Nephron progenitor cell (in vitro differentiated cells): ENCODE measurements around the gene ALX3.

Source experiments
- DNase-seq: peaks from one replicate; pipeline ENCODE4 v3.0.0; 2021
- H3K27ac Mint-ChIP-seq: 2 replicates; pipeline ENCODE4 v1.8.0; 2021; ENCODE audit warnings: mild to moderate bottlenecking, moderate library complexity, mixed read lengths
- H3K27me3 Mint-ChIP-seq: 2 replicates; pipeline ENCODE4 v1.8.0; 2021; ENCODE audit warnings: mild to moderate bottlenecking, low read depth, mixed read lengths; ENCODE audit not compliant: poor library complexity
- H3K36me3 Mint-ChIP-seq: 2 replicates; pipeline ENCODE4 v1.8.0; 2021; ENCODE audit warnings: low read depth, mixed read lengths
- H3K4me1 Mint-ChIP-seq: 2 replicates; pipeline ENCODE4 v1.8.0; 2021; ENCODE audit warnings: mixed read lengths
- H3K4me3 Mint-ChIP-seq: 2 replicates; pipeline ENCODE4 v1.8.0; 2021; ENCODE audit warnings: mild to moderate bottlenecking, moderate library complexity, mixed read lengths
- H3K9me3 Mint-ChIP-seq: 2 replicates; pipeline ENCODE4 v1.8.0; 2021; ENCODE audit warnings: mild to moderate bottlenecking, moderate library complexity, mixed read lengths
- TF ChIP-seq, protein P1 (sequence below): fragments of 200-600 bp; sonication (generic); IDR thresholded peaks from 2 replicates; pipeline ENCODE4 v1.5.0; 2021; ENCODE audit warnings: antibody characterized with exemption

ALX3 gene

DNA sequence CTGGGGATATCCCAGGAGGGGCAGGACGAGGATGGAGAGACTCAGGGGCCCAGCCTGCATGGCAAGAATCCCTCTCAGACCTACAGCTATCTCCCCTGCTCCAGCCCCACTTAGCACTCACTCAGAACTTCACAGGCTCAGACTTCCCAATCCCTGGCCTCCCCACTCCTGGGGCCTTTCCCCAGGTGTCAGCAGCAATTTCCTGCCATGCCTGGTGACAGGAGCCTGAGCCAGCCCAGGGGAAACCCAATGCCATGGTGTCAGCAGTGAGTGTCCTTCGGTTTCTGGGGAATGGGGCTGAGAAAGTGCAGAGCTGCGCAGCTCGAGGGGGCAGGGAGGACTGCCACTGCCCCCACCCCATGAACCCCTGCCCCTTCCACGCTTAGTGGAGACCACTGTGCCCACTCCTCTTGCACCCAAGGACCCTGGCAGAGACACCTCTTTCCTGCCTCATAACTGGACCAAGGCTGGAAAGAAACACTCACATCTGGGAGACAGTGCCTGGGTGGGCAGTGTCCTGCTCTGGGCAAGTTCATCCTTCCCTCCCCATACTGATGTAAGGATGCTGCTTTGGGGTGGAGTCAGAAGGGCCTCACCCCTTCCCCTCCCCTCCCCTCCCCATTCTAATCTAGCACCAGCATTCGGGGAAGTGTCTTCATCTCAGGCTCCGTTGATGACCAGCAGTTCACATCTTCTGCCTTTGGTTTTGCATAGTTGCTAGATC, 24.6 kb upstream of the ALX3 start:
- no peaks in the 10 kb centered on the region for H3K36me3 Mint-ChIP-seq
- no peak overlapping the region for H3K27ac Mint-ChIP-seq
- peaks cover 6% of the 10 kb centered on the region for H3K9me3 Mint-ChIP-seq
- no peak overlapping the region for H3K4me3 Mint-ChIP-seq
- no peak for DNase-seq
- H3K27me3 Mint-ChIP-seq: peaks cover 66% of the 10 kb centered on the region
- TF ChIP-seq, protein P1, sequence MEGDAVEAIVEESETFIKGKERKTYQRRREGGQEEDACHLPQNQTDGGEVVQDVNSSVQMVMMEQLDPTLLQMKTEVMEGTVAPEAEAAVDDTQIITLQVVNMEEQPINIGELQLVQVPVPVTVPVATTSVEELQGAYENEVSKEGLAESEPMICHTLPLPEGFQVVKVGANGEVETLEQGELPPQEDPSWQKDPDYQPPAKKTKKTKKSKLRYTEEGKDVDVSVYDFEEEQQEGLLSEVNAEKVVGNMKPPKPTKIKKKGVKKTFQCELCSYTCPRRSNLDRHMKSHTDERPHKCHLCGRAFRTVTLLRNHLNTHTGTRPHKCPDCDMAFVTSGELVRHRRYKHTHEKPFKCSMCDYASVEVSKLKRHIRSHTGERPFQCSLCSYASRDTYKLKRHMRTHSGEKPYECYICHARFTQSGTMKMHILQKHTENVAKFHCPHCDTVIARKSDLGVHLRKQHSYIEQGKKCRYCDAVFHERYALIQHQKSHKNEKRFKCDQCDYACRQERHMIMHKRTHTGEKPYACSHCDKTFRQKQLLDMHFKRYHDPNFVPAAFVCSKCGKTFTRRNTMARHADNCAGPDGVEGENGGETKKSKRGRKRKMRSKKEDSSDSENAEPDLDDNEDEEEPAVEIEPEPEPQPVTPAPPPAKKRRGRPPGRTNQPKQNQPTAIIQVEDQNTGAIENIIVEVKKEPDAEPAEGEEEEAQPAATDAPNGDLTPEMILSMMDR: no peak
- peaks cover 27% of the 10 kb centered on the region for H3K4me1 Mint-ChIP-seq

DNA sequence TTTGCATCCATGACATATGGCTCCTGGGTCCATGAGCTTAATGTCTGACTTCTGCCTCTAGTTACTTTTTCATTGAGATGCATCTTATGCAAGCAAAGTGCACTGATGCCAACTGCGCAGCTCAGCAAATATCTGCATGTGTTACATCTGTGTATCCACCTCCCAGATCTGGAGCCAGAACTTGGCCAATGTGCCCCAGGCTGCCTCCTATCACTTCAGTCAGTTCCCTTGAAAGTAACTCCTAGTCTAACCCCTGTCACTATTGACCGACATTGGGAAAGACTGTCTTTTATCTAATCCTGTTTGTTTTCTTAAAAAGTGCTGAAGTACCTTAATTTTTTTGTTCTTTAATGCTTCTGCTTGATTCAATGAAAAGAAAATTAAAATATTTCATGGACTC, 22.5 kb upstream of the ALX3 start:
- Mint-ChIP-seq H3K36me3 (no peaks in the 10 kb centered on the region), H3K27me3 (peaks cover 68% of the 10 kb centered on the region), H3K9me3 (peaks cover 6% of the 10 kb centered on the region), H3K4me3 (no peak overlapping the region), H3K27ac (no peak overlapping the region), H3K4me1 (peaks cover 18% of the 10 kb centered on the region)
- TF ChIP-seq, protein P1: no peak
- no peak for DNase-seq

DNA sequence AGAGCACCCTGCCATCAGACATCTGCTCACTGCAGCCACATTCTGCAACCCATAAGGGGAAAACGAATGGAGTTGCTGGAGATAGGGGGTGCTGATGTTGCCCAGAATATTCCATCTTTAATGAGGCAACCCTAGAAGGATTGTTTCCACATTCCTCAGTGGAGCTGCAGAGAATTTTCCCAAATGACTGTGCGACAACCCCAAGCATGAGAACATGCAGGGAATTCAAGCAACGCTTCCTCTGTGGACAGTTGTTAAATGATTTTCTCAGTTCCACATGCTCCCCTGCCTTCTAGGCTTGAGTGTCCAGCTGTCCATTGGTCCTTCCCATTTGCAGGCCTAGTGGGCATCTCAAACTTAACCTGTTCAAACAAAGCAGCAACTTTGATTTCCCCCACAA, 21.3 kb upstream of the ALX3 start:
- no peaks in the 10 kb centered on the region for H3K36me3 Mint-ChIP-seq
- no peak overlapping the region for H3K4me3 Mint-ChIP-seq
- H3K9me3 Mint-ChIP-seq: peaks cover 6% of the 10 kb centered on the region
- TF ChIP-seq, protein P1: no peak
- H3K27me3 Mint-ChIP-seq: peaks cover 73% of the 10 kb centered on the region
- no peak overlapping the region for H3K27ac Mint-ChIP-seq
- no peak for DNase-seq
- H3K4me1 Mint-ChIP-seq: peaks cover 18% of the 10 kb centered on the region

DNA sequence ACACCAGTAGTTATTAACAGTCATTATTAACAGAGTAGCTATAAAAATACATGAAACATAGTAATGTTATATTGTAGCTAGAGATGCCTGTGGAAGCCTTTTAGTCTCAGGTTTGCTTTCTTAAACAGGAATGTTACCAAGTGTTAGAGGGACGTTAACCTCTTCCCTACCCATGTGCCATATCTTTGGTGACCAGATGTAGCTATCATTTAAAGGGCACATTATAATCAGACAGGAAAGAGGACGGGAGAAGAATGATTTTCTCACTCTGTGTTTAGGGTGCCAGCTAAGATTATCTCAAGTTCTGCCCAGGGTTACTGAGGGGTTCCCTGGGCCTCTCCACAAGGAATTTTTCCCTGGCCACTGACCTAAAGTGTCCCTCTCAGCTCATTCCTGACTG, 20.9 kb upstream of the ALX3 start:
- Mint-ChIP-seq H3K27me3 (peaks cover 74% of the 10 kb centered on the region), H3K4me3 (no peak overlapping the region), H3K4me1 (peaks cover 22% of the 10 kb centered on the region), H3K36me3 (no peaks in the 10 kb centered on the region), H3K27ac (no peak overlapping the region), H3K9me3 (peaks cover 6% of the 10 kb centered on the region)
- no peak for DNase-seq
- TF ChIP-seq, protein P1: no peak

DNA sequence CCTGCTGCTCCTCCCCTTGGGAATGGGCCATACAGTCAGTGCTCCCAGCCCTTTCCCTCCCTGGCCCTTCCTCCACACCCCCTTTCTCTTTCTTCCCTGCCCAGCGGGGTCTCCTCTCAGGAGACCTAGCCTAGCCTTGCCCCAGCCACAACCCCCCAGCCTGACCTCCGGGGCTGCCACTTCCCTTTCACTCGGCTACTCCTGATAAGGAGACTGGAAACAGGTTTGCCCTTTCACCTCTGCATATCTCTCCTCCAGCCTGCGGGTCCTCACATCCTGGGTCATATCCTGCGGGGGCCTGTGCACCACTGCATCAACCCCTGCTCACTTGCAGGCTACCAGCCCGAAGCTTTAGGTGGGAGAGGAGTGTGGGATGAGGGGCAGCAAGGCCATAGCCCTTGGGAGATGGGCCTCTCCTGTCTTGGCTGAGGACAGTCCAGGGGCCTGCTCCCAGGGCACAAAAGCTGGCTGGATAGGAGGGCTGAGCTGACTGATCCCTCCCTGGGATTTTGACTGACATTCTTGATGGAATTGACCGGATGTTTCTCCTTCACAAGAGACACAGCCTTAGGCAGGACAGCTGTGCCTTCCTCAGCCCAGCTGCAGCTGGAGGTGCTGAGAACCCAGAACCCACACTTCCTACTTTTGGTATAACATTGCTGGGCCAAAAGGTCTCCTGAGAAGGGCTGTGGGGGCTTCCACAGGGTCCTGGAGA, 19.2 kb upstream of the ALX3 start:
- DNase-seq: no peak

More for the DNA sequence above, 19.2 kb upstream of the ALX3 start:
- Mint-ChIP-seq H3K27ac (no peak overlapping the region), H3K36me3 (no peaks in the 10 kb centered on the region), H3K4me3 (no peak overlapping the region), H3K9me3 (peaks cover 6% of the 10 kb centered on the region), H3K27me3 (peaks cover 80% of the 10 kb centered on the region), H3K4me1 (peaks cover 39% of the 10 kb centered on the region)
- TF ChIP-seq, protein P1: no peak
